ENCODE data around the gene PXDN.

PXDN gene

GRCh38 chr2:1601067-1601412 is 143.3 kb downstream of the PXDN start:
- DNase-seq (ENCODE audit: low read depth, low spot score), result no peak

- DNase-seq (ENCODE audit: low read depth, low spot score), result no peak
These were observed 143.9 kb downstream of the PXDN start for GRCh38 chr2:1600191-1601066.

- DNase-seq (ENCODE audit: low read depth, low spot score), result no peak
These were observed 144.8 kb downstream of the PXDN start for GRCh38 chr2:1599301-1600085.

GRCh38 chr2:1598800-1599199 is 145.5 kb downstream of the PXDN start:
- no peak for DNase-seq (ENCODE audit: low read depth, low spot score)

GRCh38 chr2:1598041-1598710 is 146.1 kb downstream of the PXDN start:
- DNase-seq (ENCODE audit: low read depth, low spot score), result no peak

- DNase-seq (ENCODE audit: low read depth, low spot score), result no peak
These were observed 149.0 kb downstream of the PXDN start for GRCh38 chr2:1595274-1595673.

GRCh38 chr2:1594373-1595171 is 149.7 kb downstream of the PXDN start:
- DNase-seq (ENCODE audit: low read depth, low spot score), result no peak

GRCh38 chr2:1594123-1594372 is 150.3 kb downstream of the PXDN start:
- DNase-seq (ENCODE audit: low read depth, low spot score), result no peak

GRCh38 chr2:1593371-1594122 is 150.8 kb downstream of the PXDN start:
- no peak for DNase-seq (ENCODE audit: low read depth, low spot score)

- no peak for DNase-seq (ENCODE audit: low read depth, low spot score)
These were observed 152.1 kb downstream of the PXDN start for GRCh38 chr2:1591978-1592907.

GRCh38 chr2:1591461-1591770 is 152.9 kb downstream of the PXDN start:
- no peak for DNase-seq (ENCODE audit: low read depth, low spot score)

GRCh38 chr2:1590596-1591460 is 153.5 kb downstream of the PXDN start:
- no peak for DNase-seq (ENCODE audit: low read depth, low spot score)

GRCh38 chr2:1588978-1589621 is 155.2 kb downstream of the PXDN start:
- no peak for DNase-seq (ENCODE audit: low read depth, low spot score)

GRCh38 chr2:1588051-1588977 is 156.0 kb downstream of the PXDN start:
- no peak for DNase-seq (ENCODE audit: low read depth, low spot score)

GRCh38 chr2:1586923-1587840 is 157.1 kb downstream of the PXDN start:
- DNase-seq (ENCODE audit: low read depth, low spot score), result no peak

- no peak for DNase-seq (ENCODE audit: low read depth, low spot score)
These were observed 157.9 kb downstream of the PXDN start for GRCh38 chr2:1586251-1586922.
